ENCODE measurements around the gene RAET1E. TPM values are rescaled to one million over a fixed set of nuclear protein-coding genes. Genes with fewer than 3 reads are reported as not detected.
"Not testable (repeated sequence)": the region's sequence is repeated elsewhere in the genome, so short reads cannot be mapped to it uniquely, and the experiment has no call there.

The RAET1E gene
- polyA plus RNA-seq, 1 donor = 0.82 TPM

DNA sequence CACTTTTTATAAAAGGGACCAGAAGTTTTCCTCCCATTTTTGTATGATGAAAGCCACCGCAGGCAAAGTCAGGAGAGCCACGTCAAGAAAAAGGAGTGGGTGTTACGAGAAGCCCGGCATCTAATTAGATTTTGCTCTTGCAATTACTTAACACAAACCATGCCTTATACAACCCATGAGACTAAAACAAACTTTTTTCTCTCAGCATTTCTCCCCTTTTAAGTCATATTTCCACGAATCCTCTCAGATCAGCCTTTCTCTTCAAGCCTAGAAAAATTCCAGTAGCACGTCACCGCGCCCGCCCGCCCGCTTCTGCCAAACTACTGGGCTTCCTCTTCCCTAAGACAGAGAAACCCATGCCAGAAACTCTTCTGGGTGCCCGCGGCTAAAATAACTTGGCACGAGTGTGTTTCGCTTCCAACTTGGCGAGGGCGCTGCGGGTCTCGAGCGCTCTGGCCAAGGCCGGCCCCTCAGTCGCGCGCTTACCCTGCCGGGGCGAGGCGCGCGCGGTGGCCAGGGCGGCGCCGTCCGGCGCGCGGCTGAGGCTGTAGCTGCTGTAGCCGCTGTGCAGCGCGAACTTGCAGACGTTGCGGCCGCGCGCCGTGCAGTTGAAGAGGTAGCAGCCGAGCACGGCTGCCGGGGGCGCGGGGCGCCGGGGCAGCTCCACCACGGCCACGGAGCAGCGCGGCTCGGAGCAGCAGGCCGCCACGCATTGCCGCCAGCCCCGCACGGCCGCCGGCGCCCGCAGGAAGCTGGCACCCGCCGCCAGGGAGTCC, 34.8 kb downstream of the RAET1E start:
- DNase-seq (ENCODE audit: low read depth) = no peak

DNA sequence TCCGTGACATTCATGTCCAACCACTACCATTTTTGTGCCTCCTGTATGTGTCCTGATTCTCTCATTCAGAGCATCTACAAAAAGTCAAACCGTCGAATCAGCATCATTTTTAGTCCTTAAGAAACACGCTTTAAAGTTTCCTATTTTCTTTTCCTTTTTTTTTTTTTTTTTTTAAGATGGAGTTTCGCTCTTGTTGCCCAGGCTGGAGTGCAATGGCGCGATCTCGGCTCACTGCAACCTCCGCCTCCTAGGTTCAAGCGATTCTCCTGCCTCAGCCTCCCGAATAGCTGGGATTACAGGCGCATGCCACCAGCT, 35.5 kb downstream of the RAET1E start:
- not testable (repeated sequence) for DNase-seq (ENCODE audit: low read depth)

GRCh38 chr6:149861603-149862423, 36.1 kb downstream of the RAET1E start:
- DNase-seq (ENCODE audit: low read depth) = no peak

DNA sequence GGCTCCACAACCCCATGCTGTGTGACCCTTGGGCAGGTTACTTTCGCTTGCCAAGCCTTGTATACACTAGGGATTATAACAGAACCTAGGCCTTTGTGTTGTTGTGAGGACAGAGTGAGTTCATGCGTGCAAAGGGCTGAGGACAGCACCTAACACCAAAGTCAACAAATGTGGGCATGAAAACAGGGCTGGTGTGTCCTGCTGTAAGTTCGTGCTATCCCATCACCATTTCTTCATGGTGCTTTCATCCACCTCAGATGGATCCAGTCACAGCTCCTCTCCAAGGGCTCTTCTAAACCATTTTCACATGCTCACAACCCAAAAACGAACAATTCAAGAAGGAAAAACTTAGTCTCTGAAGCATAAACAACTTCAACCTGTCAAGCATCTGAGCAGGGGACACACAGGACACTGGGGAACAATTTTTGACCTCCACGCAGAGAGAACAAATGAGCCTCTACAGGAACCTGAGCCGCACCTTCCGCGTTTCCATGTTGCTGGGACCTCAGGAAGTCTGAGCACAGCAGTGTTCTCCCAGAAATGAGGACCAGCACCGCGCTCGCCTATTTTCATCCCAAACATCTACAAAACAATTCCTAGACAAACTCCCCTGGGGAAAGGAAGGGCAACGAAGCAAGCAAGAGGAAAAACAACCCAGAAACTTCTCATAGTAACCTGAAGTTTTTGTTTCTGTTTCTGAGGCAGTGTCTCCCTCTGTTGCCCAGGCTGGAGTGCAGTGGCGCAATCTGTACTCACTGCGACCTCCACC, 36.9 kb downstream of the RAET1E start:
- no peak for DNase-seq (ENCODE audit: low read depth)

- no peak for DNase-seq (ENCODE audit: low read depth)
These were observed 37.4 kb downstream of the RAET1E start for GRCh38 chr6:149860513-149860833.

GRCh38 chr6:149859938-149860337, 38.0 kb downstream of the RAET1E start:
- no peak for DNase-seq (ENCODE audit: low read depth)

- DNase-seq (ENCODE audit: low read depth) = no peak
These were observed 38.5 kb downstream of the RAET1E start for GRCh38 chr6:149859368-149859767.

GRCh38 chr6:149857541-149857940, 40.4 kb downstream of the RAET1E start:
- DNase-seq (ENCODE audit: low read depth) = no peak

DNA sequence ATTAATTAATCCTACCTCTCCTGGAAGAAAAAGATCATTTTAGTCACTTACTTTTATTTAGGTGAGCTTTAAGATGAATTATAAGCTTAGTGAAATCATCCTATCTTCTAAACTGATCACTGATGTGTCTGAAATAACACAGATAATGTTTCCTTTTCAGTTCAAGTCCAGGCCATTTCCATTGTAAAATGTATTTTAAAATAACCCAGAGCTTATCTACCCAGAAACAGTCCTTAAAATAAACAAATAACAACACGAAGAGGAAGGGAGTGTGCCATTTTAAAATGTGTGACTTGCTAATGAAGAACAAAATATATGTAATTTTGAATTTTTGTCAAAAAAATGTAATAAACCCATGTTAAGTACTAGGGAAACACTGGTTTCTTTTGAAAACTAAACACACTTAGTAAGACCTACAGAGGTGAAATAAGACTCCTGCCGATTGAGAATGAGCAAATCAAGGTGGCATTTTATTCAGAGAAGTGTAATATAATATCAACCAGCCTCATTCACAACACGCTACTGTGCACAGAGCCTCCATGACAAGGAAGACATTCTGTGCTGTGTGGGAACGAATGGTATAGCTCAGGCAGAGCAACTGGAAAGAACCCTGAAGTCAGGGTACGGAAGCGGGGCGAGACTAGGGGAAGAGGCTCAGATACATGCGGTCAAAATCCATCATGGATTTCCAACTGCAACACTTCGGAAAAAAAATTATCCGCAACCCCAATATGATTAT, 41.5 kb downstream of the RAET1E start:
- DNase-seq (ENCODE audit: low read depth) = no peak

DNA sequence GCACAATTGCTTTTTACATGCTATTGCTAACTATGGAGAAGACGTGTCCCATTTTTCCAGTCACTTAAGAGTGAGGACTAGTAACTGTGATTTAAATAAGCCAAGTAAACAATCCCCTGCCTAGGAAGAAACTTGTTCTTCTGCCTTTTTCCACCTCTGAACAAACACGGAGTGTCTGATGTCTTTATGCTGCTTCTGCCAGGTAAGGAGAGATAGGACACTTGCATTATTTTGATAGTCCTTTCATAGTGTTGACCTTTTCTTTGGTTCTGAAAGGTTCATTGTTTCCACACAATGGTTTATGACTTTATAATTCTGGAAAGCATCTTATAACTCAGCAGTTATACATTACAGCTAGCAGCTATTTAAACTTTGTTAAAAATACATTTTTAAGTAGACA, 42.2 kb downstream of the RAET1E start:
- DNase-seq (ENCODE audit: low read depth) = no peak

DNA sequence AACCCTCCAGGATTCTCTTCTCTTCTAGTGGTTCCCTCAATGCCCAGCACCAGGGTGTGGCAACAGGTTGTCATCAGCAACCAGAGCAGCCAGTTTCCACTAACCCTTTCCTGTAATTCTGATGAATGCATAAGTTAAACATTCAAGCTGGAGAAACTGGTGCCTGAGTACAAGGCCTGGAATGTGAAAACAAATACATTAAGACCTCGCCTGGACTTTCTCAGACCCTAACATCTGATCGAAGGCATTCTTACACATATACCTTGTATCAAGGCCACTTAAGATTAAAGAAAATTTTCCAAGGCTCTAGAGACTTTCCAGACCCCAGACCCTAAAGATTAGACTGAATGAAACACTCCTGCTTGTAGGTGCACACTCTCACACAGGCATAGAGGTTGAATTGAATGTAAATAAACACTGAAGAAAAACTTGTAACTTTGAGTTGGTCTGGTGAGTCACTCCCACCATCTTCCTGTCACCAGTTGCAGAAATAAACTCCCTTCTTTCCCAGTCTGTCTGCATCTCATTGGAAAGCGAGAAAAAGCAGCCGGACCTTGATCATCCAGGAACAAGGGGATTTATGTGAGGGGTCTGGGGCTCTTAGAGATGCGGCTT, 42.8 kb downstream of the RAET1E start:
- no peak for DNase-seq (ENCODE audit: low read depth)

DNA sequence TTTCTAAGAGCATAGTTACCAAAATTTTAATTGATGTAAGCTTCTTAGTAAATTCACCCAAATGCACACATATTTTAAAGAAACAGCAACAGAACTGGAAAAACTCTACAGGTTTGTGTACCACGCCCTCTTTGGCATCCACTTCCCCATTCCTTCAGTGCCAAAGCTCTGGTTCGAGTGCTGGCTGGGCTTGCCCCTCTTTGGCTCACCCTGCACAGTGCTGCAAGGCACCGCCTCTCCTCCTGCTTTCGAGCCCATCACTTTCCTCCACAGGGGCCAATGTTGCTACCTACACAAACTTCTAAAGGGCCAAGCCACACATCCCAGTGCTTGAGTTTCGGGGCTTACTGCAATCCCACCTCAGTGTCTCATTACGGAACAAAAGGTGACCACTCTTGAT, 43.4 kb downstream of the RAET1E start:
- no peak for DNase-seq (ENCODE audit: low read depth)

- not testable (repeated sequence) for DNase-seq (ENCODE audit: low read depth)
These were observed 43.9 kb downstream of the RAET1E start for GRCh38 chr6:149854017-149854416.

DNA sequence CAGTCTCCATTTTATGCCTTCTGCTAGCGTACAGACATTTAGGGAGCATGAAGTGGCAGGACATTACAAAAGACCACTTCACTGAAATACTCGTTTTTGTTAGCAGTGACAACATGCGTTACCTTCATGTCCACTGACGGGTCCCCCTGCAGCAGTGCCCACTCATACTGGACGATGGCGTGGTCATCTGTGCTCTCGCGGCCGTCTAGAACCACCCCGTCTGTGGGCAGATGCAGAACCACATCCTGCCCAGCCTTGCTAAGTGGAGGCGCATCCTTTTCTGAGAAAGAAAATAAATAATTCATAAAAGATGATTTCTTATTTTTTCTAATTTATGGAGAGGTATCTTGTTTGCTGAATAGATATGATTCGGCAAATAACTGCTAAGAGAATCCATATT, 45.0 kb downstream of the RAET1E start:
- no peak for DNase-seq (ENCODE audit: low read depth)

DNA sequence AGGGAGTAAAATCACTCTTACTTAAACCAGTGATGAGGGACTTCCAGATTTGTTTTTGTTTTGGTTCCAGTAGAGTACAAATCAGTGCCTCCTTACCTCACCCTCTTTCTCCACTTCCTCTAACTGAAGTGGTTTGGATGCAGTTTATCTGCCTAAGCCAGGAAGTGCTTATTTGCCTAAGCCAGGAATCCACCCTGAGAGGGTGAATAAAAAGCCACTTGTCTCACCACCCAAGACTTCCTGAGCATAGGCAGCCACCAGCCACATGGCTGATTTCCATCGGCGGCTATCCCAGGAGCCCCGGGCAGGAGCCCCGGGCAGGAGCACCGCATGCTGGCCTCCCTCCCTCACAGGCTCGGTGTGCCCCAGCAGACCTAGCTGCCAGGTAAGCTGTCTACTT, 45.7 kb downstream of the RAET1E start:
- no peak for DNase-seq (ENCODE audit: low read depth)

DNA sequence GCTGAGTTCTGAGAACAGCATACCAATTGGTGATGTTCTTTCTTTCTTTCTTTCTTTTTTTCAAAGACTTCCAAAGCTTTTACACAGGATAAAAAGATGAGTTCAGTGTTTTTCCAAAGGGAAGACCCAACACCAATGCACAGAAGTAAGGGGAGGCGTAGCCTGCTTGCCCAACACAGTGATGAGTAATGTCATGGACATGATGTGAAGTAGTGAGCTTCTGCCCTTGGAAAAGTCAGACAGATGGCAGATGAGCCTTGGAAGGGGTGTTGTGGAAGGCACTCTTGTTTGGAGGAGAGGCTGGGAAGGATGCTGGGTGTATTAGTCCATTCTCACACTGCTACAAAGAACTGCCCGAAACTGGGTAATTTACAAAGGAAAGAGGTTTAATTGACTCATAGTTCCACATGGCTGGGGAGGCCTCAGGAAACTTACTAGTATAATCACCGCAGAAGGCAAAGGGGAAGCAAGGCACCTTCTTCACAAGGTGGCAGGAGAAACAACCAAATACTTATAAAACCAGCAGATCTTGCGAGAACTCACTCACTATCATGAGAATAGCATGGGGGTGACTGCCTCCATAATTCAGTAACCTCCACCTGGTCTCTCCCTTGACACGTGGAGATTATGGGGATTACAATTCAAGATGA, 46.3 kb downstream of the RAET1E start:
- DNase-seq (ENCODE audit: low read depth) = no peak

DNA sequence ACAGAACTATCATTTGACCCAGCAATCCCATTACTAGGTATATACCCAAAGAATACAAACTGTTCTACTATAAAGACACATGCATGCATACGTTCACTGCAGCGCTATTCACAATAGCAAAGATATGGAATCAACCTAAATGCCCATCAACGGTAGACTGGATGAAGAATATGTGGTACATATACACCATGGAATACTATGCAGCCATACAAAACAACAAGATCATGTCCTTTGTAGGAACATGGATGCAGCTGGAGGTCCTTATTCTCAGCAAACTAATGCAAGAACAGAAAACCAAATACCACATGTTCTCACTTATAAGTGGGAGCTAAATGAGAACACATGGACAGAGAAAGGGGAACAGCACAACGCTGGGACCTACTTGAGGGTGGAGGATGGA, 49.6 kb downstream of the RAET1E start:
- not testable (repeated sequence) for DNase-seq (ENCODE audit: low read depth)
